HEK293 (cell line): Measurements from ENCODE around the gene RAB1B.
A peak's percentile ranks its signal among the peaks of the same experiment; 100 is the strongest.
"Not testable (repeated sequence)": the region's sequence is repeated elsewhere in the genome, so short reads cannot be mapped to it uniquely, and the experiment has no call there.

Experiments
- CTCF ChIA-PET: fragments of 350-600 bp; formaldehyde crosslinking; extraction: SDS; loops from one replicate; lab custom pipeline; 2021; ENCODE audit warnings: antibody characterized with exemption; lab: Yijun Ruan, JAX
- POLR2A ChIA-PET: fragments of 300-600 bp; formaldehyde crosslinking; extraction: SDS; loops from one replicate; lab custom pipeline; 2020; ENCODE audit warnings: antibody characterized with exemption, inconsistent platforms; lab: Yijun Ruan, JAX
- H3K27ac ChIP-seq: fragments of 200-500 bp; sonication (Bioruptor generic); 2 replicates; pipeline ENCODE4 v1.5.1; 2014; ENCODE audit warnings: low read depth, low read length, control low read depth, inconsistent platforms; ENCODE audit errors: extremely low read depth
- H3K36me3 ChIP-seq, 2 experiments: fragments of 200-500 bp in 1 of 2; sonication (Bioruptor generic) in 1 of 2; 1 replicate in 1 of 2; 2 replicates in 1 of 2; pipeline ENCODE4 v1.5.1; 2014 to 2017; ENCODE audit warnings: inconsistent platforms in 2 of 2, low read length in 2 of 2; ENCODE audit not compliant: control insufficient read depth in 2 of 2, insufficient read depth in 1 of 2
- H3K4me1 ChIP-seq: fragments of 200-500 bp; sonication (Bioruptor generic); 2 replicates; pipeline ENCODE4 v1.5.1; 2014; ENCODE audit warnings: mild to moderate bottlenecking, low read length, inconsistent platforms; ENCODE audit not compliant: control insufficient read depth, insufficient read depth
- H3K4me3 ChIP-seq: 2 replicates; pipeline ENCODE4 v1.5.1; 2011; ENCODE audit warnings: low read depth, mild to moderate bottlenecking, control low read depth, low read length, moderate library complexity
- H3K9me3 ChIP-seq: fragments of 200-500 bp; sonication (Bioruptor generic); 2 replicates; pipeline ENCODE4 v1.5.1; 2014; ENCODE audit warnings: low read depth, low read length, inconsistent platforms; ENCODE audit not compliant: control insufficient read depth, insufficient read depth
- GLIS1 ChIP-seq: fragments of 450-650 bp; formaldehyde crosslinking; IDR thresholded peaks from 2 replicates; pipeline ENCODE4 v1.5.1; 2016; ENCODE audit warnings: missing biosample characterization, missing genetic modification characterization
- KLF7 ChIP-seq: fragments of 450-650 bp; formaldehyde crosslinking; IDR thresholded peaks from 2 replicates; pipeline ENCODE4 v1.5.1; 2016; ENCODE audit warnings: missing biosample characterization, missing genetic modification characterization, borderline replicate concordance
- ZFP41 ChIP-seq: fragments of 450-650 bp; formaldehyde crosslinking; IDR thresholded peaks from 2 replicates; pipeline ENCODE4 v1.5.1; 2016; ENCODE audit warnings: missing biosample characterization, missing genetic modification characterization, borderline replicate concordance
- ZNF114 ChIP-seq: fragments of 450-650 bp; formaldehyde crosslinking; IDR thresholded peaks from 2 replicates; pipeline ENCODE4 v1.5.0; 2017; ENCODE audit warnings: missing biosample characterization, missing genetic modification characterization
- ZNF146 ChIP-seq: fragments of 450-650 bp; formaldehyde crosslinking; IDR thresholded peaks from 2 replicates; pipeline ENCODE4 v1.5.1; 2016; ENCODE audit warnings: missing biosample characterization, missing genetic modification characterization
- ZNF148 ChIP-seq: fragments of 450-650 bp; formaldehyde crosslinking; IDR thresholded peaks from 2 replicates; pipeline ENCODE4 v1.5.0; 2017; ENCODE audit warnings: missing biosample characterization, missing genetic modification characterization, borderline replicate concordance
- ZNF184 ChIP-seq: fragments of 450-650 bp; IDR thresholded peaks from 2 replicates; pipeline ENCODE4 v1.5.1; 2018; ENCODE audit warnings: missing biosample characterization, mild to moderate bottlenecking, missing genetic modification characterization
- ZNF2 ChIP-seq: fragments of 450-650 bp; formaldehyde crosslinking; IDR thresholded peaks from 2 replicates; pipeline ENCODE4 v1.5.1; 2016; ENCODE audit warnings: missing biosample characterization, missing genetic modification characterization
- ZNF202 ChIP-seq: fragments of 450-650 bp; formaldehyde crosslinking; IDR thresholded peaks from 2 replicates; pipeline ENCODE4 v1.5.1; 2016; ENCODE audit warnings: missing biosample characterization, missing genetic modification characterization, borderline replicate concordance
- ZNF398 ChIP-seq: fragments of 450-650 bp; formaldehyde crosslinking; IDR thresholded peaks from 2 replicates; pipeline ENCODE4 v1.5.1; 2017; ENCODE audit warnings: missing biosample characterization, missing genetic modification characterization
- ZNF548 ChIP-seq: fragments of 450-650 bp; formaldehyde crosslinking; IDR thresholded peaks from 2 replicates; pipeline ENCODE4 v1.5.1; 2016; ENCODE audit warnings: missing biosample characterization, missing genetic modification characterization
- ZNF600 ChIP-seq: fragments of 450-650 bp; formaldehyde crosslinking; IDR thresholded peaks from 2 replicates; pipeline ENCODE4 v1.5.1; 2016; ENCODE audit warnings: missing biosample characterization, missing genetic modification characterization
- ZNF639 ChIP-seq: fragments of 450-650 bp; formaldehyde crosslinking; IDR thresholded peaks from 2 replicates; pipeline ENCODE4 v1.5.1; 2016; ENCODE audit warnings: missing biosample characterization, missing genetic modification characterization
- ZNF654 ChIP-seq: fragments of 450-650 bp; formaldehyde crosslinking; IDR thresholded peaks from 2 replicates; pipeline ENCODE4 v1.5.1; 2016; ENCODE audit warnings: low read depth, missing biosample characterization, missing genetic modification characterization
- ZNF704 ChIP-seq: fragments of 450-650 bp; formaldehyde crosslinking; IDR thresholded peaks from 2 replicates; pipeline ENCODE4 v1.5.1; 2016; ENCODE audit warnings: missing biosample characterization, missing genetic modification characterization
- ZNF76 ChIP-seq: fragments of 450-650 bp; formaldehyde crosslinking; IDR thresholded peaks from 2 replicates; pipeline ENCODE4; 2016; ENCODE audit warnings: low read depth, missing biosample characterization, missing genetic modification characterization, borderline replicate concordance
- ZNF768 ChIP-seq: fragments of 450-650 bp; formaldehyde crosslinking; IDR thresholded peaks from 2 replicates; pipeline ENCODE4 v1.5.1; 2018; ENCODE audit warnings: missing biosample characterization, mild to moderate bottlenecking, missing genetic modification characterization
- ZNF837 ChIP-seq: fragments of 450-650 bp; formaldehyde crosslinking; IDR thresholded peaks from 2 replicates; pipeline ENCODE4 v1.5.1; 2016; ENCODE audit warnings: missing biosample characterization, missing genetic modification characterization
- ZSCAN16 ChIP-seq: fragments of 450-650 bp; formaldehyde crosslinking; IDR thresholded peaks from 2 replicates; pipeline ENCODE4 v1.5.1; 2016; ENCODE audit warnings: missing biosample characterization, missing genetic modification characterization

The RAB1B gene

GRCh38 chr11:66318600-66318970 lies 50.1 kb downstream of the RAB1B start:
- H3K27ac ChIP-seq = no peak overlapping the region
- ChIA-PET POLR2A (no interaction called here), CTCF (no interaction called here)
- no peaks in the 10 kb centered on the region for H3K9me3 ChIP-seq
- H3K4me3 ChIP-seq = no peak overlapping the region
- no peaks in the 10 kb centered on the region for H3K4me1 ChIP-seq
- TF ChIP-seq GLIS1 (tag by site-specific recombination) = no peak
- TF ChIP-seq ZNF837 (tag by site-specific recombination) = no peak
- no peak for TF ChIP-seq ZFP41 (tag by site-specific recombination)
- TF ChIP-seq ZNF202 (tag by site-specific recombination) = no peak
- no peak for TF ChIP-seq ZNF600 (tag by site-specific recombination)
- TF ChIP-seq ZNF2 (tag by site-specific recombination) = no peak
- no peak for TF ChIP-seq ZNF76 (tag by site-specific recombination)
- no peak for TF ChIP-seq ZNF768 (tag by site-specific recombination)
- TF ChIP-seq, all 188 proteins: peak for 0
- no peaks in the 10 kb centered on the region for H3K36me3 ChIP-seq

GRCh38 chr11:66320289-66320688 lies 51.9 kb downstream of the RAB1B start:
- H3K4me1 ChIP-seq, POLR2A ChIA-PET: not testable (repeated sequence)

GRCh38 chr11:66320748-66321147 lies 52.3 kb downstream of the RAB1B start:
- TF ChIP-seq ZNF146 (tag by site-specific recombination) = peak; percentile 73
- H3K4me3 ChIP-seq, POLR2A ChIA-PET, H3K27ac ChIP-seq, CTCF ChIA-PET, H3K36me3 ChIP-seq, H3K4me1 ChIP-seq, H3K9me3 ChIP-seq: not testable (repeated sequence)

More at GRCh38 chr11:66320289-66320688, 51.9 kb downstream of the RAB1B start:
- H3K9me3 ChIP-seq, H3K36me3 ChIP-seq, H3K4me3 ChIP-seq, H3K27ac ChIP-seq: not testable (repeated sequence)
- CTCF ChIA-PET = interaction anchor here (0.6 kb wide), 1 partner anchor 16 kb away, joined by 4 read pairs; the partner anchor contains the start of gene RIN1

GRCh38 chr11:66321606-66322005 lies 53.2 kb downstream of the RAB1B start:
- H3K4me3 ChIP-seq = no peak overlapping the region
- POLR2A ChIA-PET = interaction anchor here (0.6 to 0.7 kb wide), 2 partner anchors 9 to 19 kb away, joined by 3 to 5 read pairs; no protein-coding TSS in a partner anchor
- no peaks in the 10 kb centered on the region for H3K36me3 ChIP-seq
- H3K27ac ChIP-seq = no peak overlapping the region
- CTCF ChIA-PET = interaction anchor here (2.0 kb wide), 1 partner anchor 9 kb away, joined by 18 read pairs; no protein-coding TSS in a partner anchor
- H3K9me3 ChIP-seq = no peaks in the 10 kb centered on the region
- H3K4me1 ChIP-seq = no peaks in the 10 kb centered on the region
- no peak for TF ChIP-seq ZNF654 (tag by site-specific recombination)
- TF ChIP-seq ZNF704 (tag by site-specific recombination) = no peak
- TF ChIP-seq ZSCAN16 = no peak
- TF ChIP-seq ZNF639 (tag by site-specific recombination) = no peak
- TF ChIP-seq ZNF184 = no peak
- no peak for TF ChIP-seq ZNF398 (tag by site-specific recombination)
- TF ChIP-seq ZNF148 (tag by site-specific recombination) = no peak
- no peak for TF ChIP-seq ZNF548 (tag by site-specific recombination)
- no peak for TF ChIP-seq KLF7 (tag by site-specific recombination)
- no peak for TF ChIP-seq ZNF114
